Measurements from ENCODE around the gene CPSF3.

The CPSF3 gene

GRCh38 chr2:9408641-9409151 is 14.8 kb upstream of the CPSF3 start:
- TF ChIP-seq, protein P1, sequence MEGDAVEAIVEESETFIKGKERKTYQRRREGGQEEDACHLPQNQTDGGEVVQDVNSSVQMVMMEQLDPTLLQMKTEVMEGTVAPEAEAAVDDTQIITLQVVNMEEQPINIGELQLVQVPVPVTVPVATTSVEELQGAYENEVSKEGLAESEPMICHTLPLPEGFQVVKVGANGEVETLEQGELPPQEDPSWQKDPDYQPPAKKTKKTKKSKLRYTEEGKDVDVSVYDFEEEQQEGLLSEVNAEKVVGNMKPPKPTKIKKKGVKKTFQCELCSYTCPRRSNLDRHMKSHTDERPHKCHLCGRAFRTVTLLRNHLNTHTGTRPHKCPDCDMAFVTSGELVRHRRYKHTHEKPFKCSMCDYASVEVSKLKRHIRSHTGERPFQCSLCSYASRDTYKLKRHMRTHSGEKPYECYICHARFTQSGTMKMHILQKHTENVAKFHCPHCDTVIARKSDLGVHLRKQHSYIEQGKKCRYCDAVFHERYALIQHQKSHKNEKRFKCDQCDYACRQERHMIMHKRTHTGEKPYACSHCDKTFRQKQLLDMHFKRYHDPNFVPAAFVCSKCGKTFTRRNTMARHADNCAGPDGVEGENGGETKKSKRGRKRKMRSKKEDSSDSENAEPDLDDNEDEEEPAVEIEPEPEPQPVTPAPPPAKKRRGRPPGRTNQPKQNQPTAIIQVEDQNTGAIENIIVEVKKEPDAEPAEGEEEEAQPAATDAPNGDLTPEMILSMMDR (IDR thresholded peaks at IDR 0.05; ENCODE audit: control extremely low read depth, extremely low read depth, low read depth, missing control alignments), result no peak
- ChIA-PET POLR2A (no interaction called here), CTCF (interaction anchor here (1.4 kb wide), 1 partner anchor 15 kb away, joined by 3 read pairs; the partner anchor contains the start of genes CPSF3 and ITGB1BP1)
- no peak for DNase-seq (ENCODE audit: extremely low spot score)

DNA sequence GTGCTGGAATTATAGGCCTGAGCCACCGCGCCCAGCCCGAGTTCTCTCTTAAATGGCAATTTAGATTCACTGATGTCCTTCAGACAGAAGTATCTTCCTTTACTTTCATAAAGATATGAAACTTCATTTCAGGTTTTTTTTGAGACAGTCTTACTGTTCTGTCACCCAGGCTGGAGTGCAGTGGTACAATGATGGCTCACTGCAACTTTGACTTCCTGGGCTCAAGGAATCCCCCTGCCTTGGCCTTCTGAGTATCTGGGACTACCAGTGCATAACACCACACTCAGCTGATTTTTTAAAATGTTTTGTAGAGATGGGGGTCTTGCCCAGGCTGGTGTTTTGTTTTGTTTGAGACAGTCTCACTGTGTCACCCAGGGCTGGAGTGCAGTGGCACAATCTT is 13.3 kb upstream of the CPSF3 start:
- POLR2A ChIA-PET, result no interaction called here

GRCh38 chr2:9412781-9413180 is 10.7 kb upstream of the CPSF3 start:
- TF ChIP-seq, protein P1 (IDR thresholded peaks at IDR 0.05; ENCODE audit: control extremely low read depth, extremely low read depth, low read depth, missing control alignments), result no peak
- DNase-seq (ENCODE audit: extremely low spot score), result no peak
- ChIA-PET CTCF (no interaction called here), POLR2A (no interaction called here)

More for the DNA sequence above, 13.3 kb upstream of the CPSF3 start:
- DNase-seq (ENCODE audit: extremely low spot score), result no peak
- CTCF ChIA-PET, result no interaction called here
- TF ChIP-seq, protein P1 (IDR thresholded peaks at IDR 0.05; ENCODE audit: control extremely low read depth, extremely low read depth, low read depth, missing control alignments), result no peak

- ChIA-PET POLR2A (no interaction called here), CTCF (no interaction called here)
- TF ChIP-seq, protein P1 (IDR thresholded peaks at IDR 0.05; ENCODE audit: control extremely low read depth, extremely low read depth, low read depth, missing control alignments), result no peak
- DNase-seq (ENCODE audit: extremely low spot score), result no peak
These were observed 7.8 kb upstream of the CPSF3 start for GRCh38 chr2:9415516-9416169.

DNA sequence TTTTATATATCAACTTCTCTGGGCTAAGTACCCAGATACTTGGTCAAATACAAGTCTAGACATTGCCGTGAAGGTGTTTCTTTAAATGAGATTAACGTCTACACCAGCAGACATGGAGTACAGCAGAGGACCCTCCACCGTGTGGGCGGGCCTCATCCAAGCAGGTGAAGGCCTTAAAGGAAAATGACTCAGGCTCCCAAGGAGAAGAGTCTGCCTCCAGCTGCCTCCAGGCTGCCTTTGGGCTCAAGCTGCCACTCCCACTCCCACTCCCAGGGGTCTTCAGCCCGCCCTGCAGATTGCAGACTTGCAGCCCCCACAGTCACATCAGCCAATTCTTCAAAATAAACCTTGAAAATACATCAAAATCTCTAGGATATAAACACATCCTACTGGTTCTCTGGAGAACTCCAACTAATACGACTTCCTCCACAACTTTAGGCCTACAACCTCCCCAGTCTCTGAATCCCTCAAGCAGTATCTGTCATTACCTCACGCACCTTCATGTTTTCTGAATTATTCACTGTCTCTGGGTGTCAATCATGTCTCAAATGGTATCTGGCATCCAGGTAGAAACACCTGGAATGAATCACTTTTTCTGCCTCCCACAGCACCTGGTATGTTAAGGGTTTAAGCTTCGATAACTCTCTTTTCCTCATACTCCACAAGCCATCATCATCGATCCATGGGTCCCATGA is 7.0 kb upstream of the CPSF3 start:
- no peak for DNase-seq (ENCODE audit: extremely low spot score)
- ChIA-PET CTCF (no interaction called here), POLR2A (no interaction called here)
- TF ChIP-seq, protein P1 (IDR thresholded peaks at IDR 0.05; ENCODE audit: control extremely low read depth, extremely low read depth, low read depth, missing control alignments), result no peak

DNA sequence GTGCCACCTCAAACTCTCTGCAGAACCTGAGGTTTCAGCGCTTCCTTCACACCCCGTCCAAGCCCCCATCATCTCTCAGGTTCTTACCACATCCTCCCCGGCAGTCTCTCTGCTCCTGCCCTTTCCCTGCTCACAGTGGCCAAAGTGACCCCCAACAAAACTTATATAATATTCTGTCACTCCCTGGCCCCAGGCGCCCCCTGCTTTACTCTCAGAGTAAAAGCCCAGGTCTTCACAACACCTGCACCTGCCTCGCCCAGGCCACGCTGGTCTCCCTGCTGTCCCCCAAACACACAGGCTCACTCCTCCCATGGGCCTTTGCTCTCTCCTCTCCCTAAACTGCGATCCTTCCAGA is 6.5 kb upstream of the CPSF3 start:
- TF ChIP-seq, protein P1 (IDR thresholded peaks at IDR 0.05; ENCODE audit: control extremely low read depth, extremely low read depth, low read depth, missing control alignments), result no peak
- POLR2A ChIA-PET, result no interaction called here
- no peak for DNase-seq (ENCODE audit: extremely low spot score)
- CTCF ChIA-PET, result no interaction called here
